ENCODE measurements around the gene PACRG.

- TF ChIP-seq POLR2AphosphoS5 (IDR thresholded peaks at IDR 0.05) (no peak), CTCF (IDR thresholded peaks at IDR 0.05) (no peak)
Observed at GRCh38 chr6:162849269-162849668, 121.5 kb downstream of the PACRG start.

Measured in upper lobe of left lung (tissue), 4 donors.